OCI-LY7 (cell line): Measurements from ENCODE around the gene RPH3AL. TPM values are rescaled to one million over a fixed set of nuclear protein-coding genes. Genes with fewer than 3 reads are reported as not detected.

Source experiments
- BruUV-seq: library from RNA; stranded (reverse); fragments of 400-500 nt; replicated peaks from 2 replicates; lab custom pipeline; 2021; lab: Mats Ljungman, UMichigan
- CTCF ChIA-PET: fragments of 300-600 bp; sonication (Branson Sonifier 250); formaldehyde crosslinking; loops from one replicate; lab custom pipeline; 2022; ENCODE audit warnings: antibody characterized with exemption; ENCODE audit not compliant: unreplicated experiment; lab: Charles Lee
- POLR2A ChIA-PET: fragments of 300-600 bp; sonication (Branson Sonifier 250); formaldehyde crosslinking; loops from one replicate; lab custom pipeline; 2022; ENCODE audit warnings: antibody characterized with exemption; lab: Charles Lee
- DNase-seq: peaks from one replicate; pipeline ENCODE4 v3.0.0-alpha.2; 2015; ENCODE audit warnings: low spot score
- H2AFZ ChIP-seq: fragments of 200-600 bp; sonication (generic), shearing (Covaris generic); 2 replicates; pipeline ENCODE4 v1.6.1; 2014; ENCODE audit warnings: mild to moderate bottlenecking, antibody characterized with exemption, low read length, moderate library complexity
- H3K27ac ChIP-seq: fragments of 200-600 bp; sonication (generic); 2 replicates; pipeline ENCODE4 v1.5.1; 2014; ENCODE audit warnings: mixed run types, low read depth, mild to moderate bottlenecking, moderate library complexity, low read length, inconsistent platforms; ENCODE audit not compliant: poor library complexity, severe bottlenecking
- H3K36me3 ChIP-seq: fragments of 200-600 bp; sonication (generic); 2 replicates; pipeline ENCODE4 v1.6.1; 2014; ENCODE audit warnings: mild to moderate bottlenecking, antibody characterized with exemption, low read length, moderate library complexity, mixed read lengths; ENCODE audit not compliant: insufficient read depth
- H3K4me1 ChIP-seq: fragments of 200-600 bp; sonication (generic); 2 replicates; pipeline ENCODE4 v1.5.1; 2014; ENCODE audit warnings: mild to moderate bottlenecking, low read length; ENCODE audit not compliant: insufficient read depth, poor library complexity, severe bottlenecking
- H3K4me2 ChIP-seq: fragments of 200-600 bp; sonication (generic); 2 replicates; pipeline ENCODE4 v1.6.1; 2014; ENCODE audit warnings: mild to moderate bottlenecking, low read length
- H3K4me3 ChIP-seq: fragments of 200-600 bp; sonication (generic); 2 replicates; pipeline ENCODE4 v1.5.1; 2014; ENCODE audit warnings: mild to moderate bottlenecking, low read depth, low read length; ENCODE audit not compliant: poor library complexity, severe bottlenecking
- H3K79me2 ChIP-seq: fragments of 200-600 bp; sonication (generic); 2 replicates; pipeline ENCODE4 v1.6.1; 2016; ENCODE audit warnings: low read depth, mild to moderate bottlenecking, low read length, moderate library complexity, mixed read lengths; ENCODE audit not compliant: insufficient read depth
- H3K9me2 ChIP-seq: fragments of 200-600 bp; sonication (generic); 2 replicates; pipeline ENCODE4 v1.6.1; 2016; ENCODE audit warnings: mild to moderate bottlenecking, low read length, mixed read lengths; ENCODE audit not compliant: insufficient read depth
- H3K9me3 ChIP-seq: fragments of 200-600 bp; sonication (generic); 2 replicates; pipeline ENCODE4 v1.6.1; 2014; ENCODE audit warnings: mild to moderate bottlenecking, mixed run types, low read length, mixed read lengths
- H4K20me1 ChIP-seq: fragments of 200-600 bp; sonication (generic); 2 replicates; pipeline ENCODE4 v1.6.1; 2014; ENCODE audit warnings: mild to moderate bottlenecking, antibody characterized with exemption, low read length, moderate library complexity, mixed read lengths; ENCODE audit not compliant: insufficient read depth
- CTCF ChIP-seq: fragments of 200-600 bp; sonication (generic); conservative IDR thresholded peaks from 2 replicates; pipeline ENCODE4 v1.5.1; 2014; ENCODE audit warnings: mild to moderate bottlenecking, antibody characterized with exemption, low read length, moderate library complexity, mixed read lengths
- EZH2phosphoT487 ChIP-seq: fragments of 200-600 bp; sonication (generic); IDR thresholded peaks from 2 replicates; pipeline ENCODE4 v1.6.1; 2018; ENCODE audit warnings: low read depth, borderline replicate concordance, mild to moderate bottlenecking, mixed run types, antibody characterized with exemption, low read length, moderate library complexity, mixed read lengths
- intact Hi-C: fragments of 100-400 bp; cut with micrococcal nuclease; formaldehyde crosslinking; loops from one replicate; pipeline ENCODE4 v1.10.0; 2022; ENCODE audit not compliant: unreplicated experiment
- total RNA-seq, 2 experiments: library from RNA; depleted of rRNA in 1 of 2; stranded (reverse); fragments of >200 nt in 1 of 2; shearing (Covaris generic) in 1 of 2; gene quantifications; 2 replicates each; pipeline ENCODE4 v1.2.3, GENCODE V29; 2014 to 2022

The RPH3AL gene
- total RNA-seq, 2 experiments from 2014 or later, result 1.0 to 2.2 TPM

- no peak overlapping the region for H3K4me3 ChIP-seq
- no peak overlapping the region for H3K4me2 ChIP-seq
- POLR2A ChIA-PET, result no interaction called here
- no peak overlapping the region for H3K27ac ChIP-seq
- no peaks in the 10 kb centered on the region for H3K9me2 ChIP-seq
- no peak for DNase-seq
- no peaks in the 10 kb centered on the region for H3K4me1 ChIP-seq
- no peaks in the 10 kb centered on the region for H3K9me3 ChIP-seq
- no peak overlapping the region for H2AFZ ChIP-seq
- H4K20me1 ChIP-seq, result no peaks in the 10 kb centered on the region
- TF ChIP-seq EZH2phosphoT487 (no peak), CTCF (no peak)
- no peaks in the 10 kb centered on the region for H3K36me3 ChIP-seq
- no TSS peak for BruUV-seq
- CTCF ChIA-PET, result no interaction called here
- no peaks in the 10 kb centered on the region for H3K79me2 ChIP-seq
- intact Hi-C loops, result no loop called here
Observed at GRCh38 chr17:326010-326621, 26.5 kb downstream of the RPH3AL start.

GRCh38 chr17:325270-326009 lies 27.2 kb downstream of the RPH3AL start:
- intact Hi-C loops, result no loop called here
- no peaks in the 10 kb centered on the region for H3K9me2 ChIP-seq
- ChIA-PET CTCF (no interaction called here), POLR2A (no interaction called here)
- no peak overlapping the region for H3K4me3 ChIP-seq
- no peak for TF ChIP-seq CTCF
- no peak for TF ChIP-seq EZH2phosphoT487
- no peak overlapping the region for H3K27ac ChIP-seq
- no TSS peak for BruUV-seq
- no peak overlapping the region for H3K4me2 ChIP-seq
- H3K36me3 ChIP-seq, result no peaks in the 10 kb centered on the region
- no peaks in the 10 kb centered on the region for H3K4me1 ChIP-seq
- H3K79me2 ChIP-seq, result no peaks in the 10 kb centered on the region
- no peak overlapping the region for H2AFZ ChIP-seq
- no peaks in the 10 kb centered on the region for H4K20me1 ChIP-seq
- no peak for DNase-seq
- H3K9me3 ChIP-seq, result no peaks in the 10 kb centered on the region
